ENCODE measurements around the gene LCE2B.

The LCE2B gene

DNA sequence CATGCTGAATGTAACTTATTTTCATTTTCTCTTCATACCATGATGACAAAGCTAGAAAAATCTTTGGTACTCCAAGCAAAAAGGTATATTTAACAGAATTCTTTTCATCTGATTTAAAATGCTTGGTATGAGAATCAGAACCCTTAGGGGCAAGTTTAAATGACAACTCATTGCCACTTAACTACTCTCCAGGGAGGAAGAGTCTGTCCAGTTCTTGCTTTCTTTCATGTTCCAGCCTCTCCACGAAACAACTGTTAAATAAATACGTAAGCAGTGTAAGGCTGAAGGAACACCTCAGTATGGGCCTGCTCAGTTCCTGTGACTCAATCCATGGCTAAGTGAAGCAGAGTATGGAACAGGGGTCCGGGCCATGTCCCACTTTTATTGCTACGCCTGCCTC is 13.8 kb downstream of the LCE2B start:
- no peaks in the 10 kb centered on the region for H3K79me2 ChIP-seq (ENCODE audit: insufficient read depth, low read depth)
- H3K4me3 ChIP-seq (IDR thresholded peaks at IDR 0.05; ENCODE audit: insufficient read depth, low read depth, low read length) = no peak overlapping the region
- H3K4me1 ChIP-seq (ENCODE audit: low read depth, poor library complexity, severe bottlenecking) = no peaks in the 10 kb centered on the region
- no peak overlapping the region for H3K4me2 ChIP-seq
- TF ChIP-seq, protein P1, sequence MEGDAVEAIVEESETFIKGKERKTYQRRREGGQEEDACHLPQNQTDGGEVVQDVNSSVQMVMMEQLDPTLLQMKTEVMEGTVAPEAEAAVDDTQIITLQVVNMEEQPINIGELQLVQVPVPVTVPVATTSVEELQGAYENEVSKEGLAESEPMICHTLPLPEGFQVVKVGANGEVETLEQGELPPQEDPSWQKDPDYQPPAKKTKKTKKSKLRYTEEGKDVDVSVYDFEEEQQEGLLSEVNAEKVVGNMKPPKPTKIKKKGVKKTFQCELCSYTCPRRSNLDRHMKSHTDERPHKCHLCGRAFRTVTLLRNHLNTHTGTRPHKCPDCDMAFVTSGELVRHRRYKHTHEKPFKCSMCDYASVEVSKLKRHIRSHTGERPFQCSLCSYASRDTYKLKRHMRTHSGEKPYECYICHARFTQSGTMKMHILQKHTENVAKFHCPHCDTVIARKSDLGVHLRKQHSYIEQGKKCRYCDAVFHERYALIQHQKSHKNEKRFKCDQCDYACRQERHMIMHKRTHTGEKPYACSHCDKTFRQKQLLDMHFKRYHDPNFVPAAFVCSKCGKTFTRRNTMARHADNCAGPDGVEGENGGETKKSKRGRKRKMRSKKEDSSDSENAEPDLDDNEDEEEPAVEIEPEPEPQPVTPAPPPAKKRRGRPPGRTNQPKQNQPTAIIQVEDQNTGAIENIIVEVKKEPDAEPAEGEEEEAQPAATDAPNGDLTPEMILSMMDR (conservative IDR thresholded peaks at IDR 0.05; ENCODE audit: low read depth, low read length) = no peak
- H3K9ac ChIP-seq = no peak overlapping the region
- H2AFZ ChIP-seq (ENCODE audit: low read depth) = no peak overlapping the region
- no peaks in the 10 kb centered on the region for H3K27me3 ChIP-seq (ENCODE audit: insufficient read depth, low read depth)
- no peak overlapping the region for H3K27ac ChIP-seq
- H3K36me3 ChIP-seq (ENCODE audit: insufficient read depth) = no peaks in the 10 kb centered on the region
- no peaks in the 10 kb centered on the region for H4K20me1 ChIP-seq (ENCODE audit: insufficient read depth)

DNA sequence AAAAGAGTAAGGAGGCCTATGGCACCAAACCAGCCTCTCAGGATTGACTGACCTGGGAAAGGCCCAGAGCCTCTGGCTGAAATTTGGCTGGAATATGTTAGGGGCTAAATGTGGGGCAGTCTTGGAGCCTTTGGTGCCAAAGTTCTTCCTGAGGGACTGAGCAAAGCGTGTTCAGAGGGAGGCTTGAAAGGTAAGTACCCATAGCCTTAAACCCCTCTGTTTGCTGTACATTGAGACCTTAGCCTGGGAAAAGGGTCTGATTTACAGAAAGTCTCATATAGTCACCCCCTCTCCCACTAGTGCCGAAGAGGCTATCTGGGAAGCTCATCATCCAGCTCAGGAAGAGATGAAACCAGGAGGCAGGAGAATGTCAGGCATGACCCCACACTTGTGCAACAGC is 21.9 kb downstream of the LCE2B start, which contains the start of gene LCE4A:
TSS of gene LCE4A (plus strand) at position 301 of the 400 bp plus-strand sequence. CDS start 916 bp downstream, outside the sequence.
- no peaks in the 10 kb centered on the region for H3K4me1 ChIP-seq (ENCODE audit: low read depth, poor library complexity, severe bottlenecking)
- H4K20me1 ChIP-seq (ENCODE audit: insufficient read depth) = no peaks in the 10 kb centered on the region
- TF ChIP-seq, protein P1 (conservative IDR thresholded peaks at IDR 0.05; ENCODE audit: low read depth, low read length) = no peak
- H3K4me2 ChIP-seq = no peak within 1 kb of the TSS
- H3K36me3 ChIP-seq (ENCODE audit: insufficient read depth) = no peaks in the 10 kb centered on the region
- H3K4me3 ChIP-seq (IDR thresholded peaks at IDR 0.05; ENCODE audit: insufficient read depth, low read depth, low read length) = no peak within 1 kb of the TSS
- no peak within 1 kb of the TSS for H3K27ac ChIP-seq
- H2AFZ ChIP-seq (ENCODE audit: low read depth) = no peak within 1 kb of the TSS
- no peaks in the 10 kb centered on the region for H3K27me3 ChIP-seq (ENCODE audit: insufficient read depth, low read depth)
- H3K79me2 ChIP-seq (ENCODE audit: insufficient read depth, low read depth) = no peaks in the 10 kb centered on the region
- H3K9ac ChIP-seq = no peak within 1 kb of the TSS

DNA sequence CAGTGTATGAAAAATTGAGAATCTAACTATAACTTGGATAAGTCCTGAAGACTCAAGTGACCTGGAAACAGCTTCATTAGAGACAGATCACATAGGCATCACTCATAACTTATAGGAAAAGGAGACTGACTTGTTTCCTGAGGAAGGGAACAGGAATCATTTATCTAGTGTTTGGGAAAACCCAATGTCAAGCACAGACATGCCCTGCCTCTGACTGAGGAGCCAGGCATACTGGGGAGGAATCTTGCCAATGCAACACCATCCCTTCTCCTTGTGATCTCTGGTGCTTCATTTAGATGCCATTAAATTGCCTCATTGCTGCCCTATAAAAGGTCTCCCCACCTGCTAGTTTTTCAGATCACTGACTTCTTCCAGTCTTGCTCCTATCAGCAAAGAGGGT is 32.3 kb downstream of the LCE2B start:
- Histone ChIP-seq H3K36me3 (ENCODE audit: insufficient read depth) (no peaks in the 10 kb centered on the region), H3K27ac (no peak overlapping the region), H4K20me1 (ENCODE audit: insufficient read depth) (no peaks in the 10 kb centered on the region), H3K9ac (no peak overlapping the region), H3K4me2 (no peak overlapping the region), H3K79me2 (ENCODE audit: insufficient read depth, low read depth) (no peaks in the 10 kb centered on the region), H3K4me3 (IDR thresholded peaks at IDR 0.05; ENCODE audit: insufficient read depth, low read depth, low read length) (no peak overlapping the region), H3K27me3 (ENCODE audit: insufficient read depth, low read depth) (no peaks in the 10 kb centered on the region), H3K4me1 (ENCODE audit: low read depth, poor library complexity, severe bottlenecking) (no peaks in the 10 kb centered on the region), H2AFZ (ENCODE audit: low read depth) (no peak overlapping the region)
- TF ChIP-seq, protein P1 (conservative IDR thresholded peaks at IDR 0.05; ENCODE audit: low read depth, low read length) = no peak

DNA sequence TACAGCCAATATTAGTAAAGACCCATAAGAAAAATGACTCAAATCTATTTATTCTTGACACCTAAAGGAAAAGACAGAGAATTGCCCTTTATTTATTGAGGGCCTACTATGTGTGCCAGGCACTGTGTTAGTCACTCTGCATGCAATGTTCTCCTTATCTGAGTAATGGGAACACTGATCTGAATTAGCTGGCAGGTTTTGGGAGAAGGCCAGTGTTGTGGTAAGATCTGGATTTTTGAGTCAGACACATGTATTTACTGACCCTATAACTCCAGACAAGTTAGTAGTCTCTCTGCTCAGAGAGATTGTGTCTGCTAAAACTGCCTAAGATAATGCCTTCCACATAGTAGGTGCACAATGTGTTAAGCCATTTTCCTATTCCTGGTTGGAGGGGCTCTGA is 39.3 kb downstream of the LCE2B start:
- H3K27ac ChIP-seq = no peak overlapping the region

More for the DNA sequence above, 39.3 kb downstream of the LCE2B start:
- Histone ChIP-seq H3K4me3 (IDR thresholded peaks at IDR 0.05; ENCODE audit: insufficient read depth, low read depth, low read length) (no peak overlapping the region), H3K4me2 (no peak overlapping the region), H3K36me3 (ENCODE audit: insufficient read depth) (no peaks in the 10 kb centered on the region), H3K4me1 (ENCODE audit: low read depth, poor library complexity, severe bottlenecking) (no peaks in the 10 kb centered on the region), H2AFZ (ENCODE audit: low read depth) (no peak overlapping the region), H3K27me3 (ENCODE audit: insufficient read depth, low read depth) (no peaks in the 10 kb centered on the region), H4K20me1 (ENCODE audit: insufficient read depth) (no peaks in the 10 kb centered on the region), H3K79me2 (ENCODE audit: insufficient read depth, low read depth) (no peaks in the 10 kb centered on the region), H3K9ac (no peak overlapping the region)
- TF ChIP-seq, protein P1 (conservative IDR thresholded peaks at IDR 0.05; ENCODE audit: low read depth, low read length) = no peak
